ENCODE data around the gene PUDP.

- no peak for TF ChIP-seq CTCF (IDR thresholded peaks at IDR 0.05)
- TF ChIP-seq POLR2A (IDR thresholded peaks at IDR 0.05) = no peak
Observed at GRCh38 chrX:7133050-7133440, 14.9 kb downstream of the PUDP start.
